Epithelial cell of proximal tubule (primary cell): ENCODE data around the gene BMP2K. TPM values are rescaled to one million over a fixed set of nuclear protein-coding genes. Genes with fewer than 3 reads are reported as not detected.

Experiments used
- DNase-seq: peaks from one replicate; pipeline ENCODE4 v3.0.0-alpha.2; 2011; ENCODE audit warnings: low read depth
- H3K4me3 ChIP-seq: 2 replicates; pipeline ENCODE4 v1.5.1; 2011; ENCODE audit warnings: low read depth, mild to moderate bottlenecking, low read length
- total RNA-seq: library from RNA; depleted of rRNA; stranded (reverse); fragments of >200 nt; gene quantifications from 2 replicates; pipeline ENCODE4 v1.2.3, GENCODE V29; 2015
- TF ChIP-seq, protein P1 (sequence below): conservative IDR thresholded peaks from 2 replicates; pipeline ENCODE4 v1.5.1; 2012; ENCODE audit warnings: low read depth, mild to moderate bottlenecking, low read length

BMP2K gene
- total RNA-seq, 1 donor from 2014 or later: 11.8 TPM

GRCh38 chr4:78737973-78738372 lies 38.2 kb upstream of the BMP2K start:
- DNase-seq: no peak
- TF ChIP-seq, protein P1, sequence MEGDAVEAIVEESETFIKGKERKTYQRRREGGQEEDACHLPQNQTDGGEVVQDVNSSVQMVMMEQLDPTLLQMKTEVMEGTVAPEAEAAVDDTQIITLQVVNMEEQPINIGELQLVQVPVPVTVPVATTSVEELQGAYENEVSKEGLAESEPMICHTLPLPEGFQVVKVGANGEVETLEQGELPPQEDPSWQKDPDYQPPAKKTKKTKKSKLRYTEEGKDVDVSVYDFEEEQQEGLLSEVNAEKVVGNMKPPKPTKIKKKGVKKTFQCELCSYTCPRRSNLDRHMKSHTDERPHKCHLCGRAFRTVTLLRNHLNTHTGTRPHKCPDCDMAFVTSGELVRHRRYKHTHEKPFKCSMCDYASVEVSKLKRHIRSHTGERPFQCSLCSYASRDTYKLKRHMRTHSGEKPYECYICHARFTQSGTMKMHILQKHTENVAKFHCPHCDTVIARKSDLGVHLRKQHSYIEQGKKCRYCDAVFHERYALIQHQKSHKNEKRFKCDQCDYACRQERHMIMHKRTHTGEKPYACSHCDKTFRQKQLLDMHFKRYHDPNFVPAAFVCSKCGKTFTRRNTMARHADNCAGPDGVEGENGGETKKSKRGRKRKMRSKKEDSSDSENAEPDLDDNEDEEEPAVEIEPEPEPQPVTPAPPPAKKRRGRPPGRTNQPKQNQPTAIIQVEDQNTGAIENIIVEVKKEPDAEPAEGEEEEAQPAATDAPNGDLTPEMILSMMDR: no peak
- no peak overlapping the region for H3K4me3 ChIP-seq

DNA sequence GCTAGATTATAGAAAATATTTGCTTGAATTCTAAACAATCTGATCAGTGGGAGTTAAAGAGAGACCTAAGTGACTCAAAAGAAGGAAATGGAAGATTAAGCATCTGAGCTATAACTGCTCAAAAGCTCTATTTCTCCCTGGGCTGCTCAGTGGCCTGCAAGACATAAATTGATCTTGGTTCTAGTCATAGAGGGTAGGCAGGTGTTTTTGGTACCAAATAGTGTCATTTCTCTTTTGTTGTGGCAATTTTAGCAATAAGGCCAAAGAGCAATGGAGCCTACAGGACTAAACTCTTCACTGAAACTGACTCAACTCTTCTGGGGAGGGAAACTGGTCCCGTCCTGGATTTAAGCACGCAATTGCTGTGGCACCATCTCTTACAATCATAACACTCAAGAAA lies 33.9 kb upstream of the BMP2K start:
- DNase-seq: no peak
- H3K4me3 ChIP-seq: no peak overlapping the region
- TF ChIP-seq, protein P1: no peak

DNA sequence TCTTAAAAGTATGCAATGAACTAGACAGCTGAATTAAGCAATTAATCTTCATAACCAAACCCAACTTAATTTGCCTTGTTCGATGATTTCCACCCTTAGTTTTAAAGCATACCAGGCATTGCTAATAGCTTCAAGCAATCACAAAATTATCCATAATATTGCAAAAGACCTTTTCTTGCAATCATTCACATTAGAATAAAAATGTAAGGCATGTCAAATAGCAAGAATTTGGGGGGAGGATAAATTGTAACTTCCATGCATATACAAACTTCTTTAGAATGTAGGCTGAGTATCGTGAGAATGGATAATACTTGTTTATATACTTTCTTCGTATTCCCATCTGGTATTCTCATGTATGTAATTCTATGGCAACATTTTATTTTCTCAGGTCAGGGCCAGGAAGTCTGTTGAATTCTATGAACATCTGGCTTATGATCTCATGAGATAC lies 28.7 kb upstream of the BMP2K start:
- DNase-seq: no peak
- TF ChIP-seq, protein P1: no peak
- H3K4me3 ChIP-seq: no peak overlapping the region

DNA sequence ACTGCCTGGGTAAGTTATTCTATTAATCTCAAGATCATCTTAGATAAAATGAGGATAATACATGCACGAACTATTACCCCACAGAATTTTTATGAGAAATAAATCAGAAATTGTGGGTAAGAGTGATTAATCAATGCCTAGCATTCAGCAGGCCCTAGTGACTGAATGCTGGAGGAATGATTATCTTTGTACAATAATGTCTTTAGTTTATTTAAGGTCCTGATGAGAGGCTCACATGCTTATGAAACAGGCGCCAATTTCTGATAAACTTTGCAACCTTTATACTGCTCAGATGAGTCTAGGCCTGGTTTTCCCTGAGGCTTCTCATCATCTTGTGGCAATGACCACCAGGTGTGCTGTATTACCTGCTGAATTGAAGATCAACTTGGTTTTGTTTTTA lies 27.8 kb upstream of the BMP2K start:
- DNase-seq: no peak
- no peak overlapping the region for H3K4me3 ChIP-seq
- TF ChIP-seq, protein P1: no peak

- no peak for DNase-seq
- H3K4me3 ChIP-seq: no peak overlapping the region
- TF ChIP-seq, protein P1: no peak
Observed at GRCh38 chr4:78749258-78749971, 26.7 kb upstream of the BMP2K start.

DNA sequence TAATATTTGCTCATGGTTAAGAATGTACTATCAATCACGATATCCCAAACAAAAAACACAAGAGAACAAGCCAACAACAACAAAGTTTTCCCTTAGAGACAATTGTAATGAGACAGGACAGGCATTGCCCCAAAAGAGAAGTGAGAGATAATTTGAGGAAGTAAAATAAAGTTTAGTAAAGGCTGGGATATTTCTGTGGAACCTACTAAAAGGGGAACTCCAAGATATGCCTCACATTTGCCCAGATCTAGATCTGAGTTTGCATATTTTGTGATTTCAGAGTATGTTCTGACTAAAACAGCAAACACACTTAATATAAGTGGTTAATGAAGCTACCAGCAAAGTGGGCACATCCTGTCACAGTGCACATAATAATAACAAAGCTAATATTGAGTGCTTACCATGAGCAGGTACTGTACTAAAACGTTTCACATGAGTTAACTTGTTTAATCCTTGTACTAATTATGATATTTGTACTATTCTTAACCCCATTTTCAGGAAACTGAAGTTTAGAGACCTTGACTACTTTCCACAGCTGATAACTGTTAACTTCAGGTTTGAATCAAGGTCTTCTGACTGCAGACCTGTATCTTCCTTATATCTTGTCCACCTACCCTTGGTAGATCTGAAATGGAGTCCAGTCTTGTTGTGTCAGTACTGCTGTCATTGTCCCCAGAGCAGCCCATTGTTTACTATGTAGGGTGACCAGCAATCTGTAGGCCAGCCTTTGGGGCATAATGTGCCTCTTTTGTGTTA lies 26.0 kb upstream of the BMP2K start:
- TF ChIP-seq, protein P1: no peak
- no peak for DNase-seq
- H3K4me3 ChIP-seq: no peak overlapping the region
